Pancreas (tissue), 10 donors: Measurements from ENCODE around the gene CBX4. TPM values are rescaled to one million over a fixed set of nuclear protein-coding genes. Genes with fewer than 3 reads are reported as not detected.

Experiments used
- ATAC-seq, 4 donors: fragments of 200-7000 bp; cut with Tn5 transposase; one replicate each; pipeline versions ENCODE4 v1.8.0 to v1.9.1; 2020; ENCODE audit warnings: mild to moderate bottlenecking in 4 of 4, moderate library complexity in 4 of 4
- DNase-seq, 6 donors: peaks; one replicate each; pipeline ENCODE4 v3.0.0-alpha.2; 2020
- FAIRE-seq: peaks from 2 replicates; lab custom pipeline; 2012; peaks lifted over from hg19 to GRCh38; lab: Jason Lieb, UNC
- H3K27ac ChIP-seq, 4 donors: fragments of 200-600 bp; sonication (generic); 1 replicate in 3 of 4; 2 replicates in 1 of 4; pipeline versions ENCODE4 v1.5.0 to v1.8.0; 2020
- H3K27me3 ChIP-seq, 4 donors: fragments of 200-600 bp; one replicate each; pipeline ENCODE4 v1.8.0; 2021
- H3K36me3 ChIP-seq, 3 donors: fragments of 200-600 bp; sonication (generic) in 1 of 3; one replicate each; pipeline versions ENCODE4 v1.5.0 to v1.8.0; 2020 to 2021
- H3K4me1 ChIP-seq, 3 donors: fragments of 200-600 bp; one replicate each; pipeline ENCODE4 v1.8.0; 2021
- H3K4me3 ChIP-seq, 4 donors: fragments of 200-600 bp; sonication (generic) in 2 of 4; one replicate each; pipeline versions ENCODE4 v1.5.0 to v1.8.0; 2020 to 2021
- H3K9me3 ChIP-seq, 4 donors: fragments of 200-600 bp; one replicate each; pipeline ENCODE4 v1.8.0; 2021
- CTCF ChIP-seq, 4 donors: fragments of 200-600 bp; sonication (generic) in 3 of 4; IDR thresholded peaks; one replicate each; pipeline versions ENCODE4 v1.5.0 to v1.8.0; 2021; ENCODE audit warnings: antibody characterized with exemption in 4 of 4
- WGBS, 2 donors: extraction: QIAGEN DNeasy Blood & Tissue Kit; methylation state at CpG; one replicate each; pipeline ENCODE4 v1.1.7; 2013; 5-methylcytosine and 5-hydroxymethylcytosine counted together
- intact Hi-C, 3 donors: fragments of 100-400 bp; cut with DNase I; formaldehyde crosslinking; loops; one replicate each; pipeline versions ENCODE4 v1.11.1 to v1.14.2; 2022
- polyA plus RNA-seq, 2 donors: library from polyadenylated mRNA; stranded (reverse); fragments of 200-250 nt; gene quantifications; one replicate each; pipeline ENCODE4 v1.2.3, GENCODE V29; 2013
- total RNA-seq, 6 donors: library from RNA; stranded (reverse); fragmentation: NEBNext Ultra II Directional in 4 of 6; extraction: Animal tissue kit (Norgen Biotek cat#: 25700) in 4 of 6; gene quantifications; one replicate each; pipeline versions ENCODE4 v1.2.1 to v1.2.4, GENCODE V29; 2021 to 2023
- donor health status: healthy with polysubstance abuse.
- donor health status: DM: no; HTN: no; CAD: no; lungs with moderate emphysema.
- donor health status: DM: no; HTN: no; CAD: no.
- donor health status: control.
- donor health status: control.
- donor health status: Bipolar disorder and iron deficiency.
- donor health status: DM: yes; HTN: yes; CAD: no.
- donor health status: DM: no; HTN: no; CAD: no.
- donor health status: DM: no; HTN: no; CAD: no.
- donor health status: DM: yes; HTN: yes; CAD: no.

Gene CBX4
- total and polyA plus RNA-seq, 8 donors, result 11.1 to 42.4 (median 18.0) TPM

GRCh38 chr17:79865351-79866210, 26.3 kb upstream of the CBX4 start:
- Histone ChIP-seq H3K9me3 (no peaks in the 10 kb centered on the region), H3K27ac (no peak overlapping the region), H3K4me3 (no peak overlapping the region), H3K4me1 (no peaks in the 10 kb centered on the region), H3K36me3 (no peaks in the 10 kb centered on the region), H3K27me3 (no peaks in the 10 kb centered on the region)
- DNase-seq (no peak), ATAC-seq (no peak), FAIRE-seq (no peak)
- intact Hi-C loops, result no loop called here
- 62 to 75% methylated on average over 18 of the region's 18 CpGs for WGBS, 2 donors
- TF ChIP-seq CTCF (IDR thresholded peaks at IDR 0.05), result no peak

GRCh38 chr17:79864617-79865250, 25.5 kb upstream of the CBX4 start:
- intact Hi-C loops, result no loop called here
- no peaks in the 10 kb centered on the region for H3K27me3 ChIP-seq
- no peaks in the 10 kb centered on the region for H3K36me3 ChIP-seq
- DNase-seq (no peak), ATAC-seq (no peak), FAIRE-seq (no peak)
- no peak overlapping the region for H3K27ac ChIP-seq
- WGBS, 2 donors, result 62 to 70% methylated on average over 20 of the region's 20 CpGs
- H3K9me3 ChIP-seq, result no peaks in the 10 kb centered on the region
- no peak overlapping the region for H3K4me3 ChIP-seq
- TF ChIP-seq CTCF (IDR thresholded peaks at IDR 0.05), result no peak
- H3K4me1 ChIP-seq, result no peaks in the 10 kb centered on the region

GRCh38 chr17:79864147-79864546, 24.9 kb upstream of the CBX4 start:
- DNase-seq (no peak), FAIRE-seq (no peak), ATAC-seq (no peak)
- intact Hi-C loops, result no loop called here
- 68 to 79% methylated on average over 9 of the region's 9 CpGs for WGBS, 2 donors
- H3K4me3 ChIP-seq, result no peak overlapping the region
- no peak for TF ChIP-seq CTCF (IDR thresholded peaks at IDR 0.05)
- no peaks in the 10 kb centered on the region for H3K4me1 ChIP-seq
- H3K27ac ChIP-seq, result no peak overlapping the region
- H3K36me3 ChIP-seq, result no peaks in the 10 kb centered on the region
- no peaks in the 10 kb centered on the region for H3K27me3 ChIP-seq
- H3K9me3 ChIP-seq, result no peaks in the 10 kb centered on the region

- no peak for DNase-seq
- 66 to 74% methylated on average over 13 of the region's 13 CpGs for WGBS, 2 donors
- H3K27ac ChIP-seq, result no peak overlapping the region
- ATAC-seq, result no peak
- TF ChIP-seq CTCF (IDR thresholded peaks at IDR 0.05), result no peak
- intact Hi-C loops, result no loop called here
- H3K4me1 ChIP-seq, result no peaks in the 10 kb centered on the region
- H3K36me3 ChIP-seq, result no peaks in the 10 kb centered on the region
- no peak for FAIRE-seq
- H3K27me3 ChIP-seq, result no peaks in the 10 kb centered on the region
- no peak overlapping the region for H3K4me3 ChIP-seq
- H3K9me3 ChIP-seq, result no peaks in the 10 kb centered on the region
These were observed 23.7 kb upstream of the CBX4 start for GRCh38 chr17:79862771-79863440.
